ENCODE results near the gene DGKD.

Gene DGKD

GRCh38 chr2:233356546-233357308 is 2.4 kb downstream of the DGKD start:
- Histone ChIP-seq H3F3A (ENCODE audit: insufficient read depth) (peaks cover 19% of the 10 kb centered on the region), H3K9ac (ENCODE audit: low read length) (no peak overlapping the region), H3K4me3 (ENCODE audit: insufficient read depth, low read length, poor library complexity, severe bottlenecking) (no peak overlapping the region), H3K27ac (ENCODE audit: low read depth, low read length) (no peak overlapping the region), H3K9me2 (replicated peaks; ENCODE audit: insufficient read depth, low read length) (no peaks in the 10 kb centered on the region), H2AFZ (ENCODE audit: low read depth, low read length, severe bottlenecking) (no peak overlapping the region), H3K79me2 (ENCODE audit: insufficient read depth, low read length) (peaks cover 17% of the 10 kb centered on the region; the same call in 1 of the 2 replicates), H4K20me1 (ENCODE audit: low read depth, low read length) (peaks cover 4% of the 10 kb centered on the region; the same call in 1 of the 2 replicates), H3K36me3 (ENCODE audit: low read length) (peaks cover 11% of the 10 kb centered on the region; the same call in 1 of the 2 replicates), H3K9me3 (ENCODE audit: insufficient read depth, low read length) (no peaks in the 10 kb centered on the region), H3K27me3 (ENCODE audit: low read length) (no peaks in the 10 kb centered on the region), H3K4me2 (ENCODE audit: low read depth, low read length, poor library complexity, severe bottlenecking) (peak overlapping the region; percentile 84)
- no peak for TF ChIP-seq EZH2phosphoT487 (conservative IDR thresholded peaks at IDR 0.05; ENCODE audit: low read length)
- TF ChIP-seq, protein P1, sequence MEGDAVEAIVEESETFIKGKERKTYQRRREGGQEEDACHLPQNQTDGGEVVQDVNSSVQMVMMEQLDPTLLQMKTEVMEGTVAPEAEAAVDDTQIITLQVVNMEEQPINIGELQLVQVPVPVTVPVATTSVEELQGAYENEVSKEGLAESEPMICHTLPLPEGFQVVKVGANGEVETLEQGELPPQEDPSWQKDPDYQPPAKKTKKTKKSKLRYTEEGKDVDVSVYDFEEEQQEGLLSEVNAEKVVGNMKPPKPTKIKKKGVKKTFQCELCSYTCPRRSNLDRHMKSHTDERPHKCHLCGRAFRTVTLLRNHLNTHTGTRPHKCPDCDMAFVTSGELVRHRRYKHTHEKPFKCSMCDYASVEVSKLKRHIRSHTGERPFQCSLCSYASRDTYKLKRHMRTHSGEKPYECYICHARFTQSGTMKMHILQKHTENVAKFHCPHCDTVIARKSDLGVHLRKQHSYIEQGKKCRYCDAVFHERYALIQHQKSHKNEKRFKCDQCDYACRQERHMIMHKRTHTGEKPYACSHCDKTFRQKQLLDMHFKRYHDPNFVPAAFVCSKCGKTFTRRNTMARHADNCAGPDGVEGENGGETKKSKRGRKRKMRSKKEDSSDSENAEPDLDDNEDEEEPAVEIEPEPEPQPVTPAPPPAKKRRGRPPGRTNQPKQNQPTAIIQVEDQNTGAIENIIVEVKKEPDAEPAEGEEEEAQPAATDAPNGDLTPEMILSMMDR (IDR thresholded peaks at IDR 0.05; ENCODE audit: insufficient read depth, low read length, poor library complexity, severe bottlenecking) = no peak

- Histone ChIP-seq H3K9me2 (replicated peaks; ENCODE audit: insufficient read depth, low read length) (no peaks in the 10 kb centered on the region), H3F3A (ENCODE audit: insufficient read depth) (peaks cover 19% of the 10 kb centered on the region), H3K36me3 (ENCODE audit: low read length) (peaks cover 11% of the 10 kb centered on the region; the same call in 1 of the 2 replicates), H3K79me2 (ENCODE audit: insufficient read depth, low read length) (peaks cover 19% of the 10 kb centered on the region; the same call in 1 of the 2 replicates), H3K9ac (ENCODE audit: low read length) (no peak overlapping the region), H3K27ac (ENCODE audit: low read depth, low read length) (no peak overlapping the region), H3K9me3 (ENCODE audit: insufficient read depth, low read length) (no peaks in the 10 kb centered on the region), H3K4me3 (ENCODE audit: insufficient read depth, low read length, poor library complexity, severe bottlenecking) (no peak overlapping the region), H2AFZ (ENCODE audit: low read depth, low read length, severe bottlenecking) (no peak overlapping the region), H3K27me3 (ENCODE audit: low read length) (no peaks in the 10 kb centered on the region), H3K4me2 (ENCODE audit: low read depth, low read length, poor library complexity, severe bottlenecking) (peak overlapping the region; percentile 84), H4K20me1 (ENCODE audit: low read depth, low read length) (peaks cover 4% of the 10 kb centered on the region; the same call in 1 of the 2 replicates)
- TF ChIP-seq EZH2phosphoT487 (conservative IDR thresholded peaks at IDR 0.05; ENCODE audit: low read length) = no peak
- TF ChIP-seq, protein P1 (IDR thresholded peaks at IDR 0.05; ENCODE audit: insufficient read depth, low read length, poor library complexity, severe bottlenecking) = no peak
These were observed 4.0 kb downstream of the DGKD start for GRCh38 chr2:233358335-233358734.

DNA sequence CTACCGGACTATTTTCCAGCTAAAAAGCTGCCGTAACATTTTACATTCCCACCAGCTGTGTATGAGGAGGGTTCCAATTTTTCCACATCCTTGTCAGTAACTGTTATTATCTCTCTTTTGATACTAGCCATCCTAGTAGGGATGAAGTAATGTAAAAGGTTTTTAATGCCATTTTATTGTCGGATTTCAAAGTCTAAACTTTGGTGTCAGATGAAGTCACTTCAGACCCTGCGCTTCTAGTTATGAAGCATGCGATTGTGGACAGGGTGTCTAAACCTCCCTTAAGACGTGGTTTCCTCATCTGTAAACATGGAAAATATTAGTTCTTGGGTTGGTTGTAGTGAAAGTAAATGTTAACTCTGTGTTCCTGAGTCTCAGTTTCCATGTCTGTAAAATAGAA is 4.7 kb downstream of the DGKD start:
- peaks cover 4% of the 10 kb centered on the region; the same call in 1 of the 2 replicates for H4K20me1 ChIP-seq (ENCODE audit: low read depth, low read length)
- H3F3A ChIP-seq (ENCODE audit: insufficient read depth) = peaks cover 25% of the 10 kb centered on the region
- H3K9ac ChIP-seq (ENCODE audit: low read length) = no peak overlapping the region
- H3K27me3 ChIP-seq (ENCODE audit: low read length) = no peaks in the 10 kb centered on the region
- no peaks in the 10 kb centered on the region for H3K9me2 ChIP-seq (replicated peaks; ENCODE audit: insufficient read depth, low read length)
- H3K36me3 ChIP-seq (ENCODE audit: low read length) = peaks cover 14% of the 10 kb centered on the region; the same call in 1 of the 2 replicates
- no peak overlapping the region for H3K4me3 ChIP-seq (ENCODE audit: insufficient read depth, low read length, poor library complexity, severe bottlenecking)
- H3K9me3 ChIP-seq (ENCODE audit: insufficient read depth, low read length) = no peaks in the 10 kb centered on the region; the same call in 1 of the 2 replicates
- no peak overlapping the region for H2AFZ ChIP-seq (ENCODE audit: low read depth, low read length, severe bottlenecking)
- peaks cover 19% of the 10 kb centered on the region; the same call in 1 of the 2 replicates for H3K79me2 ChIP-seq (ENCODE audit: insufficient read depth, low read length)
- H3K4me2 ChIP-seq (ENCODE audit: low read depth, low read length, poor library complexity, severe bottlenecking) = peak overlapping the region; percentile 84
- H3K27ac ChIP-seq (ENCODE audit: low read depth, low read length) = no peak overlapping the region
- TF ChIP-seq, protein P1 (IDR thresholded peaks at IDR 0.05; ENCODE audit: insufficient read depth, low read length, poor library complexity, severe bottlenecking) = no peak
- TF ChIP-seq EZH2phosphoT487 (conservative IDR thresholded peaks at IDR 0.05; ENCODE audit: low read length) = no peak
